Muscle of arm (tissue), 12 donors: ENCODE data around the gene TREX2. TPM values are rescaled to one million over a fixed set of nuclear protein-coding genes. Genes with fewer than 3 reads are reported as not detected.

Experiments used
- DNase-seq: peaks from one replicate; pipeline ENCODE4 v3.0.0-alpha.2; 2013
- polyA plus RNA-seq, 12 donors: library from polyadenylated mRNA; unstranded; fragments of 120-200 nt; gene quantifications; one replicate each; pipeline ENCODE4 v1.2.1, GENCODE V29; 2013; ENCODE audit not compliant: insufficient read length in 12 of 12

Gene TREX2
- polyA plus RNA-seq, 12 donors = 0.23 to 1.3 (median 0.40) TPM; not detected in 2

DNA sequence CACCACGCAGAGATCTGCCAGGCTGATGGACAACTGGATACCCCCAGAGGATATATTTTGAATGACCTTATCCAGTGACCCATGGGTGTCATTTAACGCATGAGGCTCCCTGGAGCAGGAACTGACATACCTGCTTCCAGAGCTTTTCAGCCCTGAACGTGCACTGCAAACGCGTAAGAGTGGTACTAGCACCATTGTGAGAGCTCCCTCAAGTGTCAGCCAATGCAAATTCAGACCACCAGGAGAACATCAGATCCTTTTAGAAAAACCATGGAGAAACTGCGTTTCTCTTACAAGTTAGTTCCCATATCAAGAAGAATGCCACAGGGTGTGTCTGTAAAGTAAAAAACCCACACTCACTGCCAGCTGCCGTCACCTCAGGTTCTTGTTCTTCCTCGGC lies 7.3 kb downstream of the TREX2 start:
- DNase-seq = no peak

DNA sequence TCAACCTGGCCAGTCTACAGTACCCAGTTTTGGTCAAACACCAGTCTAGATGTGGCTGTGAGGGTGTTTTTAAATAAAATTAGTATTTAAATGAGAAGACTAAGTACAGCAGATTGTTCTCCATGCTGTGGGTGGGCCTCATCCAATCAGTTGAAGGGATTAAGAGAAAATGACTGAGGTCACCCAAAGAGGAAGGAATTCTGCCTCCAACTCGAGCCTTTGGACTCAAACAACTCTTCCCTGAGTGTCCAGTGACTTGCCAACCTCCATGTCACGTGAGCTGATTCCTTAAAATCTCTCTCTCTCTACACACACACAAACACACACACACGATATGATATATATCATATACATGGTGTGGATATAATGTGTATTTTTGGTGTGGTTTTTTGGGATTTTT lies 10.0 kb downstream of the TREX2 start:
- no peak for DNase-seq

DNA sequence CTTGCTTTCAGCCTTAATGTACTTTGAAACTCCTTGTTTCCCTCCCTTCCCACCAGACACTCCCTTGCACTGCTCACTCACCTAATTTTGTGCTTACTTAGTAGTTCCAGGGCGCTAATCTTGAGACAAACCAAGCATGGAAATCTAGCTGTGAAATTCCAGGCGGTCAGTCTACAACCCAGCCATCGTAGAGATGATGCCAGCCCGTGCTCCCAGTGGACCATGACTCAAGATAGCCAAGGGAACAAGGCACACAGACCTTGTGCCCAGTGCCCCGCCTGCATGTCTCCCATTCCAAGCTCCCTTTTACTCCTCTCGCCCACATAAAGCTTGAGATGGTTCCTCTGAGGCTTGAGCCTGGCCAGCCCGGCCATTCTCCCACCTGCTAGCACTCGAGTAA lies 11.1 kb downstream of the TREX2 start:
- no peak for DNase-seq

DNA sequence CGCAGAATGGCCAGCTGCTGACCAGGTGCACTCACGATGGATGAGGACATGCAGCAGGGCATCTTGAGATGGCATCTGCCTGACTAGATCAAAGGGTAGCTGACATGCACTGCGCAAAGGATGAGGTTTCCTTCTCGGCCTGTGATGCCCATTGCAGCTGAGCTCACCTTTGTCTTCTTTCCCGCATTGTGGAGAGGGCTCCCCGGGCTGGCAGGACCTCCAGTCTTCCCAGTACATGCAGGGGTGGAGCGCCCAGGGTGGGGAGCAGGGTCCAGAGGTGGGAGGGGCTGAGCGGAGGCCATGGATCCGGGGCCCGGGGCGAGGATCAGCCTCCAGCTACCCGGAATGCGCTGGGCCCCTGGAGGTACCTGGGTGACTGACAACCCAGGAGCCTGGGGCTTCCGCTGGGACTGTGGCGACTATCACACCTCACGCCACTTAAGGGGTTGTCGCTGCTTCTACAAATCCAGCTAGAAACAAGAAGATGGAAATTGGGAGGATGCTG lies 12.0 kb downstream of the TREX2 start:
- no peak for DNase-seq

DNA sequence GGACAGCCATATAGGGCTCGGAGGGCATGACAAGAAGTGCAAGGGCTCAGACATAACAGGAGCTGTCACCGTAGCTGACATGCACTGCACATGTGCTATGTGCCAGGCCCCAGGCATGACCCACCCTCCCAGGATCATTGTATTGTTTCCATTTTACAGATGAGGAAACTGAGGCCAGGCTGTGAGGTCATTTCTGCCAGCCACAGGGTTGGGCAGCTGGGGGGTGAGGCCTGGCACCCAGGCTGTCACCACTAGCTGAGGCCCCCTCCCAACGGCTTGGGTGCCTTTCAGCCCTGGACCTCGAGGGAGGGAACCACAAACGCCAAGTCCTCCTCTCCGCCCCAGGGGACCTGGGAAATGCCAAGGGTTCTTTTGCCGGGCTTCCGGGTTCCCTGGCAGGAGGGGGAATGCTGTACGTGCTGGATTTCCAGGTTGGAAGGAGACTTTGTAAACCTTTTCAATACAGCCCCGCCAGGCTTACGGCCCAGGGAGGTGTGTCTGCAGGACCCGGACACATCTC lies 12.6 kb downstream of the TREX2 start:
- DNase-seq = no peak

DNA sequence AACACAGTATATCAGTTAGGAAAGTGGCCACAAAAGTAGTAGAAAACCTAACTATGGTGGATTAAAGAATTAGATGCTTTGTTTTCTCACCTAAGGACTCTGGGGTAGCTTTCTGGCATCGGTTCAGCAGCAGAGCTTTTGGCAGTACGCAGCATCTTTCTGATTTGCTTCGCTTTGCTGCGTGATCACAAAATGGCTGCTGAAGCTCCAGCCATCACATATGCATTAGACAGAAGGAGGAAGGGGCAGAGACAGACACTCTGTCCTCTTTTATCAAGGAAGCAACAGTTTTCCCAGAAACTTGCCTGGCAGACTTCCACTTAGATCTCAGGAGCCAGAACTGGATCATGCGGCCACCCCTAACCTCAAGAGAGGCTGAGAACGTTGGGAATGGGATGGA lies 15.1 kb downstream of the TREX2 start:
- no peak for DNase-seq

DNA sequence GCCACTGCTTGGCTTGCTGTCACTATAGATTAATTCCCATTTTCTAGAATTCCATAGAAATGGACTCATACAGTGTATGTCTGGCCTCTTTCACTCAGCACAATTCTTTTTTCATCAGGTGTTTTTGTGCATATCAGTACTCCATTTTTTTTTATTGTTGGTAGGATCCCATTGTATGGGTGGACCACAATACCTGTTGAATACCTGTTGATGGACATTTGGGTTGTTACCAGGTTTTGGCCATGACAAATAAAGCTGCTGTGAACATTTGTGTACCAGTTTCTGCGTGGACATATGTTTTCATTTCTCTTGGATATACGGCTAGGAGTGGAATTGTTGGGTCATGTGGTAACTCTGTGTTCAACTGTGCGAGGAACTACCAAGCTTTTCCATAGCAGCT lies 19.7 kb downstream of the TREX2 start:
- no peak for DNase-seq

DNA sequence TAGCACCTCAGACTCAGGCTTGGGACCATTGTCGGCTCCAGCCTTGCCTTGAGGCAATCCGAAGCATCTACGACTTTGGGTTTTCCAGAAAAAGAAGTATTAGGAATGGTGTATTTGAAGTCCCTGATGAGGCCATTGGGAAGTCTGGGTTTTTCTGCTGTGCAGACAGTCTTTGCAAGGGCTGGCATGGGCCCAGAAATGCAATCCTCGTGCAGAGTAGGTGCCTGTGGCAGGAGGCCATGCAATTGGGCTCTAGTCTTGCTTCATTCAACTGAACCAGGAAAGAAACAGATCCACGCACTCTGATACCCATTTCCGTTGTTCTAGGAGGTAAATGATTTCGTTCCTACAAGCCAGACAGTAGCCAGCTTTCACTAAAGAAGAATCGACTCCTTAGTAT lies 22.2 kb downstream of the TREX2 start:
- DNase-seq = no peak

DNA sequence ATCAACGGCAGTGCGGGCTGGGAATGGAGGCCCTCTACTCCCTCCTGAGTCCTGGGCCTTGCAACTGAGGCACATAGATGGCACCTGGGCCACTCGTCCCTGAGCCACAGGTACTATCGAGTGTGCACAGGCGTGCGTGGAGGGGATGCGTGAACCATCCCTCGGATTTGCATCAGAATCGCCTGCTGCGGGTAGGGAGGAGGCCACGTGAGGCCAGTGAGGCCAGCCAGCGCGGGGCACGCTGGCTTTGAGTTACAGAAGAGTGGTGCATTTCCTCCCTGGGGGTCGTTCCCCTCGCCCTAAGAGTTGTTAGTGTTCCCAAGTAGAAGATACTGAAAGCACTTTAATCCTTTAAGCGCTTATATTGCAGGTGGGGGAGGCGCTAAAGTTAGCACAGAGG lies 24.0 kb downstream of the TREX2 start:
- no peak for DNase-seq

DNA sequence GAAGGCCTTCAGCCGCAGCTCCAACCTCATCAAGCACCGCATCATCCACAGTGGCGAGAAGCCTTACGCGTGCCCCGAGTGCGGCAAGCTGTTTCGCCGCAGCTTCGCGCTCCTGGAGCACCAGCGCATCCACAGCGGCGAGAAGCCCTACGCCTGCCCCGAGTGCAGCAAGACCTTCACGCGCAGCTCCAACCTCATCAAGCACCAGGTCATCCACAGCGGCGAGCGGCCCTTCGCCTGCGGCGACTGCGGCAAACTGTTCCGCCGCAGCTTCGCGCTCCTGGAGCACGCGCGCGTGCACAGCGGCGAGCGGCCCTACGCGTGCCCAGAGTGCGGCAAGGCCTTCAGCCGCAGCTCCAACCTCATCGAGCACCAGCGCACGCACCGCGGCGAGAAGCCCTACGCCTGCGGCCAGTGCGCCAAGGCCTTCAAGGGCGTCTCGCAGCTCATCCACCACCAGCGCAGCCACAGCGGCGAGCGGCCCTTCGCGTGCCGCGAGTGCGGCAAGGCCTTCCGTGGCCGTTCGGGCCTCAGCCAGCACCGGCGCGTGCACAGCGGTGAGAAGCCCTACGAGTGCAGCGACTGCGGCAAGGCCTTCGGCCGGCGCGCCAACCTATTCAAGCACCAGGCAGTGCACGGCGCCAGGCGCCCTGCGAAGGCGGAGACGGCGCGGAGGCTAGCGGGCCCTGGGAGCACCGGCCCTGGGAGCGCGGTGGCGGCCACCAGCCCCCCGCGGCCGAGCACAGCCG lies 24.8 kb downstream of the TREX2 start:
- DNase-seq = no peak

DNA sequence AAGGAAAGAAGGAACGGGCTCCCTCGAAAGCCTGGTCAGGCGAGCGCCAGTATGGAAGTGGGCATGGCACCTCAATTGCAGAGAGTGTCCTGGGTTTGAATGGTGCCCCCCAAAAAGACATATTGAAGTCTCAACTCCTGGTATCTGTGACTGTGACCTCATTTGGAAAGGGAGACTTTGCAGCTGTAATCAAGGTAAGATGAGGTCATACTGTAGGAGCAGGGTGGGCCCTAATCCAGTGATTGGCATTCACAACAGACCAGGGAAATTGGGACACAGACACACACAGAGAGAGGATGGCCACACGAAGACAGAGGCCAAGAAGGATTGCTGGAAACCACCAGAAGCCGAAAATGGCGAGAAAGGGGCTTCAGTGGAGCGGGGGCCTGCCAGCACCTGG lies 28.2 kb downstream of the TREX2 start:
- DNase-seq = no peak

DNA sequence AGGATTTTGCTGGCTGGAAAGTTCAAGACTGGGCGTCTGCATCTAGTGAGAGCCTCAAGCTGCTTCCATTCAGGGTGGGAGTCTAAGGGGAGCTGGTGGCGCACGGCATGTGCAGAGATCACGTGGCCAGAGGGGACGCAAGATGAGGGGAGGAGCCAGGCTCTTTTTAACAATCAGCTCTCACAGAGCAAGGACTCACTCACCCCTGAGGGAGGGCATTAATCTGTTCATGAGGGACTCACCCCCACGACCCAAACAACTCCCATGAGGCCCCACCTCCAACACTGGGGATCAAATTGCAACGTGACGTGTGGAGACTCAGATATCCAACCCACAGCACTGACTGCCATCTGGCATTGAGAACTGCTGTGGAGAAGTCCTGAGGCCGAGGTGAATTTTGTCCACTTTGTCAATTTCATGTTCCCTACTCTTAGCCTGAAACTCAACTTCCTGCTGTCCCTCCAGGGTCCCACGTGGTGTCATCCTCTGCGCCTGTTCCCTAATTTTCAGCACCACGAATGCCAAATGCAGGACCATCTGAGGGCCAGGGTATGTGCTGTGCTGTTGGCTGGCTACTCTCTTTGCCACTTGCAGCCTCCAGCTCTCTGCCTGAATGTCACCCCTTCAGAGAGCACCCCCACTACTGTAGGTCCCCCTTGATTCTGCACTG lies 28.9 kb downstream of the TREX2 start:
- no peak for DNase-seq

DNA sequence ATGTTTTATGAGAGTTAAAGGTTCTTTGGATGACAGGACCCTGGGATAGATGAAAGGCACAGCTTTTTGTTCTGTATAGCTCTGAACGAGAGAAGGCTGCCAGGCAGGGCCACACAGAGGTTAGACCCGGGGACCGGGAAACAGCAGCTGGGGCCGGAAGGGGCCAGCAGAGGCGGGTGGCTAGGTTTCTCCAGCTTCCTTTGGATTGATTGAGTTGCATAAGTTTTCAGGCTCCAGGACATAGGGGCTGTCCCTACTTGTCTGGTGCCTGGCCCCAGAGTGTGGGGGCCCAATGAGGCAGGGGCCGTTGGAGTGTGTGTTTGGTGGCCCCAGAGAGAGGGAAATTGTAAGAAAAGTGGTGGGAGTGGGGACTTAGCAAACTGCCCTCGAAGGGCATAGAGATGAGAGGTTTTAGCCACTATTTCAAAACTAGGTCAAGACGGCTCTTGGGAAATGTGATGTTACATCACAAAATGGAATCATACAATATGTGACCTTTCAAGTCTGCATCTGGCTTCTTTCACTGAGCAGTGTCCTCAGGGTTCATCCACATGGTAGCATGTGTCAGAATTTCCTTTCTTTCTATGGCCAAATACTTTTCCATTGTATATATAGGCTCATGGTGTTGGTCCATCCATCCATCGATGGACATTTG lies 30.9 kb downstream of the TREX2 start:
- DNase-seq = no peak

DNA sequence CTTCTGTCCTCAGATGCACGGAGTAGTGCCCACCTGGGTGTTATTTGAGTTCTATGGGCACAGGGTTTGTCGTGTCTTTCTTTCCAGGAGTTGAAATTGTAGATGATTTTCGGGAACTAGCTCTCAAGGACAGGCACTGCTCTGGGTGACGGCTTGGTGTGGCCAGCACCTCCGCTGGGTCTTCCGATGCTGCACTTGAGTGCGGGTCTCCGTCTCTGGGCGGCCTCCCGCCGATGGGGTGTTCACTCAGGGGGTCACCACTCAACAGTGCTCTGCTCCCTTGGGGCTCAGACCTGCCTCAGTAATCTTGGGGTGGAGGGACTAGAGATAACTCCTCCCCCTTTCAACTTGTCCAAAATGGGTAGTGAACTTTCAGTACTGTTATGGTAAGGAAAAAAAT lies 32.1 kb downstream of the TREX2 start:
- DNase-seq = no peak

DNA sequence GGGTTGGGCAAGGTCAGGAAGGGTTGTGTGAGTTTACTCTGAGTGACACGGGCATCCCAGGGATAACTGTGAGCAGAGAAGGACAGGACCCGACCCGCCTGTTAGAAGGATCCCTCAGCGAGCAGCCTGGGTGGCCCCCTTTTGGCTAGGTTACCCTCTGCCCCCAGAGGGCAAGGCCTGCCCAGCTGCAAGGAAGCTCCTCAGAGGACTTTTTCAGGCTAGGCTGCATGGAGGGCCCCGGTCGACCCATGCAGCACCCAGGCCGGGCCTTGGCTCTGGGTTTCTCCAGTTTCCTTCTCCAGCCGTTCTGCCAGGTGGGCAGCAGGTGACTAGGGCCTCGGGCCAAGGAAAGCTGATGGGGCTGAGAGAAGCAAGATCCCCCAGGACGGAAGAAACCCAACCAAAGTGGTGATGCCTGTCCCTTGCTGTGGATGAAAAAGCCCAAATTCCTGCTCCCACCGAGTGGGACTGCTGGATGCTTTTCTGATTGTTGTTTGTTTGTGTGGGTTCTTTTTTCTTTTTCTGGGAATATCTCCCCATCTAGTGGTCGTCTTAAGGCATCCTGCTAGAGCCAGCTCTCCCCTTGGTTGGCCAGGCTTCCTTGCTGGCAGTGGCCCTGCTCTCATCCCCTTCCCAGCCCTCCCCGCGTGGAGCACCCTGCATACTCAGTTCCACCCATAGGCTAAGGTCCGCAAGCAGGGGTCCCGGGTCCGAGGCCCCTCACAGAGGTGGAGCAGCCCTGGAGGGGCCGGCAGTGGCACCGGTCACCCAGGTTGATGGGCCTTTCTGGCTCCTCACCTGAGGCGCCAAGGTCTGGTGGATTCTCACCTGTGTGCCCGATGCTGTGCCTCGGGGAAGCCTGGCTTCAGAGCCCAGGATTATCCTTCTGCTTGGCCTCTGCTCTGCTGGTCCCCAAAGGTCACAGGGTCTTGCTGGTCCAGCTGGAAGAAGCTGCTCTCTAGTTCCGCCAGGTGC lies 32.8 kb downstream of the TREX2 start:
- no peak for DNase-seq

DNA sequence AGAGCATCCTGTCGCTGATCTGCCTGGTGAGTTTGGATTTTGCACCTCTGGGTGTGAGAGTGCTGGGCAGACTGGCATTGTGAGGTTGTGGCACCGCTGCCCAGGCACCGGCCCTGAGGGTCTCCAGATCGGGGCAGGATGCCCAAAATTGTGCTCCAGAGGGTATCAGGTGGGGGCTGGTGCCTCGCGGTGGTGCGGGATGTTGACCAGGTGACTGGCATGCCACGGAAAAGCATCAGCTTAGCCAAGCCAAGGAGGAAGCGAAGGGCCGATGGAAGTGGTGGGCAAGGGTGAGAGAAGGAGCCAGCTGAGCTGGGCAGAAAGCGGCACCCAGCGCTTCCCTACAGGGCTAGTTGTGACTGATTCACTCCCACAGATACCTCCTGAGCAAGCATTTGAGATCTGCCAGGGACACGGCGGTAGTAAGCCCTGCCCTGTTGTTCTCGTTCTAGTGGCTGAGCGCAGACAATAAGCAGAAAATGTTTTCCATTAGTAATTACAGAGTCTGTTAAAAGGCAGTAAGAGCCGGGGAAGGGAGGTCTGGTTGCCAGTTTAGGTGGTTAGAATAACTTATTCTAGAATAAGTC lies 33.8 kb downstream of the TREX2 start:
- no peak for DNase-seq

DNA sequence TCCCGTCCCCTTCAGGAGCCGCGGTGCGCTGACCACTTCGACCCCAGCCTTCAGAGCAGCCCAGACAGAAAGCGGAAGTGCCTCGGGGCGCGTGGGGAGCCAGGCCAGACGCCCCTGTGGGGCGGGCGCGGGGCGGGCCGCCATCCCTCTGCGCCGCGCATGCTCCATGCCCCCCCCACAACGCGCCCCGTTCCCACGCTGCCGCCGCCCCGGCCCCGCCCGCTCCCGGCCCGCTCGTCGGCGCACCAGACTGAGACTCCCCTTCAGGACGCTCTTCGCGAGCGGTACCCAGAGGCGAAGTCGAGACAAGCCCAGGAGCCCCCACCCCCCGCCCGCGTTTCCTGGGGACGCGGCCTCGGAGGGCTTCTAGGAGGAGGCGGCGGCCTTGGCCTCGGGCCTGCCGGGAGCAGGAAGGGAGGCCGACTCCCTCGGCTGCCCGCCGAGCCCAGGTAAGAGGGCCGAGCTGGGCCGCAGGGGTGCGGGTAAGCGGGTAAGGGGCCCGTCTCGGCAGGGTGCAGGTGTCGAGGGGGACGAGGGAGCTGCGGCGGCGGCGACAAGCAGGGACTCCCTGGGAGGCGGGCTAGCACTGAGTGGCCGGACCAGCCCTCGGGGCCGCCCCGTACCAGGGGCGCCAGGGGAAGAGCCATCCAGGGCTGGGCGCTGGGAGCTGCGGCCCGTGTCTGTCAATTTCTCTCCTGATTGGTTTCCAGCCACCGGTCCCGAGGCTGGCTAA lies 34.4 kb downstream of the TREX2 start, which contains the start of gene ZFP92:
ZFP92 (plus strand) TSS at position 218 of the 733 bp plus-strand sequence. CDS start 6,851 bp downstream, outside the sequence.
- no peak for DNase-seq

DNA sequence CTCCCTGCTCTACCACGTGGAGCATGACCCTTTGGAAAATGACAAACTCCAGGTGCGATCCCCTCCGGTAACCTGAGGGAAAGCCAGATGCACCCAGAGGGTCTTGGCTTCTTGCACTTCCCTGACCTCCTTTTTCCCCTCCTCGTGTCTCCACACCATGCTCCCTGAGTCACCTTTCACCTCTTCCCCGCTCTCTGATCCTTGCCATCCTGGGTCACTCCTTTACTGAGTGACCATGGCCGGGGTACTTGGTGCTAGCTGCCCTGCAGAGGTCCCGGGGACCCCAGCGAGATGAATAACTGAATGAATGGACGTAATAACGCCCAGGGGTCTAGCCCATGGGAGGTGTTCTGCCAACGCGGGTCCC lies 35.0 kb downstream of the TREX2 start:
- DNase-seq = no peak

DNA sequence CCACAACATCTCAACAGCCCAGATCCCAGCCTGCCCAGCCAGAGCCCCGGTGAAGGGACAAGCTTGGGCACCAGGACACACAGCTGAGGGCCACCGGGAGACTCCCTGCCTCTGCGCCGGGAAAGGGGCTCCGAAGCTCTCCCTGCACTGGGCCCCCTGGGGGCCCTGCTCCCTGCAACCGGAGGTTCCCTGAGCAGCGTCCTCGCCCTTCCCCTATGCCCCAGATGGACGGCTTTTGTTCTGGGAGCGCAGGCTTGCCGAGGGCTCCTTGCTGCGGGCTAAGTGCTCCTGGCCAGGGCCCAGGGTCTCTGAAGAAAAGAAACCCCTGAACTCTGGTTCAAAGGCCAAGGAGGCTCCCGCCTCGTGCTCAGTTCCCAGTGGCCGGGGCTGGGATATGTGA lies 35.5 kb downstream of the TREX2 start:
- no peak for DNase-seq

DNA sequence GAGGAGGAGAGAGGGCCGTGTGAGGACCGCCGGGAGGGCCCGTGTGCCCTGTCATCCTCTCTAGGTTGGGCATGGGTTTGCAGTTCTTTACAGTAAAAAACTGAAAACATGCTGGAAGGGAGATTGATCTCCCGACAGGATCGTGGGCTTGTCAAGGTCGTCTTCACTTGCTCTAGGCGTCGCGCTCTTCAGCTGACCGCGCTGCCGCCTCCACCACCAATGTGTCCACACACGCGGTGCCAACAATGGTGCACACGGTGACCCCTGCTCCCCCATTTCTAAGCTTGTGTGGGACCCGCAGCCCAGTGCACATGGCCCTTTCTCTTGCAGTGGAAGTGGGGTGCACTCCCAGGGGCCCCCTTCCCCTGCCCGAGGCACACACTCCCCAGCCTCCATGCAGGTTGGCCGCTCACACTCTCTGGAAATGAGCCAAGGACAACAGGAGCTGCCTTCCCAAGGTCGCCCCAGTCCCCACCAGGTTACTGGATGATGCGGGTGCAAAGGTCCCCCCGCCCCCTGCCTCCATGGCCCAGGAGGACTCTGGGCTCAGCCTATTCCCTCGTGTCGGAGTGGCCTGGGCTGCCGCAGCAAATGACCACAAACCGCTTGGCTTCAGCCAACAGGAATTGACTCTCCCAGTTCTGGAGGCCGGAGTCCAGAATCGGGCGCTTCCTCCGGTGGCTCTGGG lies 36.3 kb downstream of the TREX2 start:
- no peak for DNase-seq
